ENCODE results near the gene PMEPA1.
A peak's percentile ranks its signal among the peaks of the same experiment; 100 is the strongest.

Gene PMEPA1

DNA sequence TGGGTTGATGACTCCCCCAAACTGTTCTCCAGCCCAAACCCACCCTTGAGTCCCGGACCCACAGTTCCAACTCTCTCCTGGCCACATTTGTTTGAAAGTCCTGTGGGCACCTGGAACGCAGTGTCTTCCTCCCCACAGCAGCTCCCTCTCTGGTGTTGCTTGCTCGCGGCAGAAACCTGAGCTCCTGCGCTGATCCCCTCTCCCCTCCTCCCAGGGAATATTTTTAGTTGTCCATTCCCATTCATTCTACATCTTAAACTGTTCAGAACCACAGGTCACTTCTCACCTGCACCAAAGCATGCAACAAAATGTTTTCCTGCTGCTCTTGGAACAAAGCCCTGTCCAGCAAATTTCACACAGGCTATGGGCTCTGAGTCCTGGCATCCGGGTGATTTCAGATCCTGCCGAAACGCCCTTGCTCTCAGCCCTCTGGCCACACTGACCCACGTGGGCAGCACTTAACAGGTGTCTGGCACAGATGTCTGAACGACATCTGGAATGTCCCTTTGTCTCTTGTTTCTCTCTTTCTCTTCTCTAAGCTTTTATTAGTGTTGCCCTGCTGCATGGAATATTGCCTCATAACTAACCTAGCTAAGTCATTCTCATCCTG is 27.0 kb upstream of the PMEPA1 start:
- DNase-seq (ENCODE audit: low read depth, low spot score): no peak

DNA sequence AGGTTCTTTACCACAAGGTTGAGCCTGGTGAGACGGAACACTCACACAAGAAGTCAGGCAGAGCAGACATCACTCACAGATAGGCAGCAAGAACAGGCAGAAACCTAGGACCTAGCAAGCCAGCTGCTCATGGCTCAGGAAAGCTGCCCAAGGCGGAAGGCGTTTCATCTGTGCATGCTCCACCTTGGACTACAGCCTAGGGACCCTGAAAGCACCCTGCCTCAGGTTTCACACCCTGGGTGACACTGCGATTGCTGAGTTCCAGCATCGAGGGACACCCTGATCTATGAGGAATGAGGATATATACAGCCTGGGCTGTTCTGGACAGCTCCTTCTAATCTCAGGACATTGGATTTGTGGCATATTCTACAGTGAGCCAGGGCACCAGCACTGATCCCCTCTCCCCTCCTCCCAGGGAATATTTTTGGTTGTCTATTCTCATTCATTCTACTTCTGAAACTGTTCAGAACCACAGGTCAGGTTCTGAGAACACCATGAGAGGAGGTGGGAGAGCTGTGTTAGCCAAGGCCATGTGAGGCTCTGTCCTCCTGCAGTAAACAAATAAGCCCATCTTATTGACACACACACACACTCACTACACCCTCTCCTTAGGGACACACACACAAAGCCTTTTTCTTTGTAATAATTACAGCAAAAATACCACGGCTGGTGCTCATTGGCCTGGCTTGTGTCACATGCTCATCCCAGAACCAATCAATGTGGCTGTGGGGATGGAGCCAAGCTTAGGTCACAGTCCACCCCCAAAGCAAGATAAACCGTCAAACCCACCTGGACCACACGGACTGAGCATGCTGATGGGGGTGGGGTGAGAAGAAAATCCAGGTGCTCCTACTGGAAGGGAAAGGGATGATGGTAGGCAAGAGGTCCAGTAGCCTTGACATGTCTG is 26.3 kb upstream of the PMEPA1 start:
- DNase-seq (ENCODE audit: low read depth, low spot score): no peak

DNA sequence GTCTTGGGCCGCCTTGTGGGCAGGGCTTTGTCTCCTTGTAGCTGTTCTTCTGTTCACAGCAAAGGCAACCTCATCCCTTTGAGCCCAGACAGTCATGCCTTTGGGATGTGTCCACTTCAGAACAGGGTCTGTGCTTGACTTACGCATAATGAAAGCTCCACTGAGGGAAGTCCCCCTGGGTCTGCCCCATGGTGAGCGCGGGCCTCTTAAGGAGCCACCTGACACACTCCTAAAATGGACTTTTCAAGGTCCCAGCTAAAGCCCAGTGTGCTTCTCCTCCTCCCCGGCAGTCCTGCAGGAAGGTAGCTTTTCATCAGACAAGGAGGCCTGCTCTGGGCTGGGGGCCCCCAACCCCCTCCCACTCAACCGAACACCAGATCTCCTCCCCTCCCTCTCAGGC is 24.9 kb upstream of the PMEPA1 start:
- no peak for DNase-seq (ENCODE audit: low read depth, low spot score)

DNA sequence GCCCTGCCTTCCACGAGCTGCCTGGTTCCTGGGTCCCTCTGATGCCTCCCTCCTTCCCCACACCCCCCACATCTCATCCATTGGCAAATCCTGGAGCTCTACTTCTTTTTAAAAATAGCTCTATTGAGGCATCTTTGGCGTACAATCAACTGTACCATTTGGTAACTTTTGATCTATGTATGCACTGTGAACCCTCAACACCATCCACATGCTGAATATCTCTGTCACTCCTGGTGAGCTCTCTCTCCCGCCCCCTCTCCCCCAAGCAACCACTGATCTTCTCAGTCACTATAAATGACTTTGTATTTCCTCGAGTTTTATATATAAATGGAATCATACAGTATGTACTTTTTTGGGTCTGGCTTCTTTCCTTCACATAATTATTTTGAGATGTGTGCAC is 22.4 kb upstream of the PMEPA1 start:
- no peak for DNase-seq (ENCODE audit: low read depth, low spot score)

DNA sequence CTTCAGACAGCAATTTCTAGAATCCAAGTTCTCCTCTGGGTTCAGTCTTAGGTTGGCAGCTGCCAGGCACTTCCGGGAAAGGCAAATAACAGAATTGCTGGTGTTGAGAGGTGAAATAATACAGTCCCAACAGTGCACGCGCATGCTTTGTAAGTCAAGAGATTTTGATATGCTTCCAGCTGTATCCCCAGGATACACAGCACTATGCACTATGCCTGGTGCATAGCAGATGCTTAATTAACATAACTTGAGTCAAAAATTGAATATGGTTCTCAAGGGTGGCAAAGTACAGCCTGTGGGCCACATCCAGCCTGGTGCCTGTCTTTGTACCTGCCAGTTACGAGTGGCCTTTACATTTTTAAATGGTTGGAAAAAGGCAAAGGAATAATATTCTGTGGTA is 18.9 kb upstream of the PMEPA1 start:
- DNase-seq (ENCODE audit: low read depth, low spot score): no peak

DNA sequence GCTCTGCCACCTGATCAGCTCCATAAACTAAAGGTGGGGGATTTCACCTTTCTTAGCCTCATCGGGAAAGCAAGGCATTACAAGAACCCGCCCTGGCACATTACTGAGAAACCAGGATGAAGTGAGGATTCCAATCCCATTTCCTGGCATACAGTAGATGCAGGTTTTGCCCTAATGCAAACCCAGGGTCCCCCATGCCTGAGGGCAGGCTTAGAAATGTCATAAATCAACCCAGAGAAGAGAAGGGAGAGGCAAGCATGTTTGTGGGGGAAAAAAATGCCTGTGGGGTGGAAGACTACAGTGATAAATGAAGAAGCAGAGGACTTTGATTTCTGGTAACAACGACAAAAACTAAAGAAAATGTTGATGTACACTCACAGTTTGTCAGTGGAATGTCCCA is 18.0 kb upstream of the PMEPA1 start:
- no peak for DNase-seq (ENCODE audit: low read depth, low spot score)

DNA sequence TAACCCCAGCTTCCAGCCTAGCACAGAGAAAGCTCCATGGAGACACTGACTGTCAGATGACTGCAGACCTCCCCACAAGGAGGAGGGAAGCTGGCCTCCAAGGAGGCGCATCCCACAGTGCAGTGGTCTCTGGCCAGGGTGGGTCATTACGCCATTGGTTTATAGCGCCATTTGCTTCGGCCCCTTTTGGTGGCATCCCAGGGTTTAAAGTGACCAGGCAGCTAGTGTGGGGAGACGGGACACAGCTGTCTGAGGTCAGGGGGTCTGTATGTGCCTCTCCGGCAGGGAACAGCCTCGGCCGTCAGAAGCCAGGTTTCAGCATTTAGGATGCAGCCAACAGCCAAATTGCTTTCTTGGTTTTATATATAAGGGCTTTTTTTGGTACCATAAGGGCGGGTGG is 15.8 kb upstream of the PMEPA1 start:
- DNase-seq (ENCODE audit: low read depth, low spot score): no peak

DNA sequence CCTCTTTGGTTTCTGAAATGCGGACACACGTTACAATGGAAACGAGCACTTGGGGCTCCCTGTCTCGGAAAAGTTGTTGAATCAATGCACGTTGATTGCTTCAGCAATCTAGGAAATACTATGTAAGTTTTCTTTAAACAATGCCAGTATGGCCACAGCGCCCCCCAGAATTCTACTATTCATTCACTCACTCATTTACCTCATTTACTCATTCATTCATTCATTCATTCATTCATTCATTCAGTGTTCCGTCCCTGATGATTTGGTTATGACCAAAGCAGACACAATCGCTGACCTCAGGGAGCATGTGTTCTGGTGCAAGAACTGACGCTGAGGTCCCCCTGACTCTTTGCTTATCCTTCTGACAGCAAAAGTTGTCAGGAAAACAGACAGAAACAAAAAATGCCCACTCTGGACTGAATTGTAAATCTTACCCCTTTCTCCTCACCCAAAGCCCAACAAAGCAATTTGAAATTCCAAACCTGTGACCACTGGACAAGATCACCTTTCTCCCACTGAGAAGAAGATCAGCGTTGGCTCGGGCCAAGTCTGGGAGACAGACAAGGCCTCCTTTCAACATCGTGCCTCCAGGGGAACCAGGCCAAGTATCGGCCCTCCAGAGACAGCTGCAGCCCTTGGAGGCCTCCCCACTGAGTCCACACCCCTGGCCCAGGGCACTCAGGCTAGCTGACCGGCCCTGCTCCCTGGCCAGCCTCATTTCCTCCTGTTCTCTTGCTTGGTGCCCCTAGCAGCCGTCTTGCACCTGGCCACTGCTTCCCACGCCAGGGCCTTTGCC is 15.0 kb upstream of the PMEPA1 start:
- DNase-seq (ENCODE audit: low read depth, low spot score): no peak

DNA sequence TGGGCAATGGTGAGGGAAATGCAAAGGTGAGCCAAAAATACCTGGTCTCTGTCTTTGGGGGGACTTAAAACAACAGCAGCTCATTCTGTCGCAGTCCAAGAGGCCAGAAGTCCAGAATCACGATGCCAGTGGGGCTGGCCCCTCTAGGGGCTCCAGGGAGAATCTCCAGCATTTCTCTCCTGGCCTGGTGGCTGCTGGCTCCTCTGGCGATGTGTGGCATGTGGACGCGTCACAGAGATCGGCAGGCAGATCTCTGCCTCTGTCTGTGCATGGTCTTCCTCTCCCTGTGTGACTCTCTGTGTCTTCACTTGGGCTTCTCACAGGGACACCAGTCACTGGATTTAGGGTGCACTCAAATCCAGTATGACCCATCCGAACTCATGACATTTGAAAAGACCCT is 14.0 kb upstream of the PMEPA1 start:
- DNase-seq (ENCODE audit: low read depth, low spot score): no peak

DNA sequence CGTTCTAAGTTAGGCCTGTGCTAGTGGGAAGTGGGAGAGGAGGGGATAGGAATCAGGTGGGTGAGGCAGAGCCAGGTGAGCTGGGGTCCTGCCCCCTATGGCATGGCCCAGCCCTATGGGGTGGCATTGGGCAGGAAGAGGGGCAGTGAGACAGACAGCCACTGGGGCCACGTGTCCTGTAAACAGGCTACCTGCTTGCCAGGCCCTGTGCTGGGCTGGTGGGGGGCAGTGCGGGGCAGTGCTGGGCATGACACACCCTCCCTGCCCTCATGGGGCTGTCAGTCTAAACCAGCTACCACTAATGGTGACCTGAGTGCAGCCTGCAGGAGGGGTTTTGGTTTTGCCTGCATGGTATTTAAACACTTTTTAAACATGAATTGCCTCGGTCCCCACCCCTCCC is 10.1 kb upstream of the PMEPA1 start:
- DNase-seq (ENCODE audit: low read depth, low spot score): no peak

DNA sequence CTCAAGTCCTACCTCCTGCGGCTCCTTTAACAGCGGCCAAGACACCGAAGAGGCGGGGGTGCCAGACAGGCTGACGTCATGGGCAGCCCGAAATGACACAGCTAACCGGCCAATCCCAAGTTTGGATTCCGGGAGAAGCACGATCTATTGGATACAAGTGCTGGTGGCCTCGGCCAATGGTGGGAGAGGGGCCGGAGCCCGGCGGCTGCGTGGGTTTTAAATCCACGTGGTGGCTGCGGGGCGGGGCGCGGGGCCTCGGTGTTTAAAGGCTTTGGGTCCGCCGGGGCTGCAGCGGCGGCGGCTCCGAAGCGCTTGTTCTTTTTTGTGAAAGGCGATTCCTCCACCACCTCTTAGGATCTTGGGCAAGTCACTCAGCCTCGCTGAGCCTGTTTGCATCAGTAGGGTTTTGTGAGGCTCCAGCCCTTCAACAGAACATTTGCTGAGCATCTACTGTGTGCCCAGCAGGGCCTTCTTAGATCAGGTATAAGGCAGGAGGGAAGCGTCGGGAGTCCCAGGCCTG is 8.7 kb upstream of the PMEPA1 start:
- peak; percentile 93 for DNase-seq (ENCODE audit: low read depth, low spot score)

DNA sequence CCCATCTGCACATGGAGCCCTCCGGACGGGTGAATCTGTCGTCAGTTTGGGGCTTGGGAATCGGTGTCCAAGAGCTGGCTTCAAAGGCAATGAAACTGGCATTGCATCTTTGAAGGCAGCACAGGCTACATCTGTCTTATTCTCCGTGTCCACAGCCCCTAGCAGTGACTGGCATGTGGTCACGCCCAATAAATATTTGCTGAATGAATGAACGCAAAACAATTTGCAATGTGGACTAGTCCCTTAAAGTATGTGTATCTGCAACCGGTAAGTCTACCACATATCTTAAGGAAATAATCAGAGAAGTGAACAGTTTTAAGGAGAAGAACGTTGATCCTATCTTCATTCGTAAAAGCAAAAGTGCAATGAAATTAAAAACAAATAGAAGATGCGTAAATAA is 8.0 kb upstream of the PMEPA1 start:
- DNase-seq (ENCODE audit: low read depth, low spot score): no peak

DNA sequence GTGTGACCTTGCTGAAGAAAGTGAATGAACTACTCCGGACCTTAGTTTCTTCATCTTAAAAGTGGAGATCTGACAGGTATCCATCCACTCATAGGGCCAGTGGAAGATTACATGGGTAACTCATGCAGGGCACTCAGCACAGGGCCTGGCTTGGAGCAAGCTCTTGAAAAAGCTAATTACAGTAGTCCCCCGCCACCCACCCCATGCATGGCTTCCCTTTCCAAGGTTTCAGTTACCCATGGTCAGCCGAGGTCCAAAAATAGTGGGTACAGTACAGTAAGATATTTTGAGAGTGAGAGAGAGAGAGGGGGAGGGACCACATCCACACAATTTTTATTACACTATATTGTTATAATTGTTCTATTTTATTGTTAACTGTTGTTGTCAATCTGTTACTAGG is 7.1 kb upstream of the PMEPA1 start:
- no peak for DNase-seq (ENCODE audit: low read depth, low spot score)

DNA sequence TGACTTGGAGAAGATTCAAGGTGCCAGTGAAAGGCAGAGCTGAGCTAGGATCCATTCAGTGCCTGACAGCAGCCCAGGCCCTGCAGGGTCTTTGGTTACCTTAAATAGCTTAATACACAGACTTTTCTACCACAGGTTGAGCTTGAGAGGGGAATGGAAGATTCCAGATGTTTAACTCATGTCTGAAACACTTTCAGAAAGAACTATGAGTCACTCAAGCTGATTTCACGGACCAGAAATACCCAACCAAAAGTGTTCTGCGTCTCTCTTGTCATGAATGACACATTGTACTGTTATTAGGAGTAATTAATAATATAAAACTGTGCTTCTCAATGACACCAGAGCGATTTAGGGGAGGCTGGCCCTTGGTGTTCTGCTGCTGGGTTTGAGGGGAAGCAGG is 6.4 kb upstream of the PMEPA1 start:
- DNase-seq (ENCODE audit: low read depth, low spot score): no peak

DNA sequence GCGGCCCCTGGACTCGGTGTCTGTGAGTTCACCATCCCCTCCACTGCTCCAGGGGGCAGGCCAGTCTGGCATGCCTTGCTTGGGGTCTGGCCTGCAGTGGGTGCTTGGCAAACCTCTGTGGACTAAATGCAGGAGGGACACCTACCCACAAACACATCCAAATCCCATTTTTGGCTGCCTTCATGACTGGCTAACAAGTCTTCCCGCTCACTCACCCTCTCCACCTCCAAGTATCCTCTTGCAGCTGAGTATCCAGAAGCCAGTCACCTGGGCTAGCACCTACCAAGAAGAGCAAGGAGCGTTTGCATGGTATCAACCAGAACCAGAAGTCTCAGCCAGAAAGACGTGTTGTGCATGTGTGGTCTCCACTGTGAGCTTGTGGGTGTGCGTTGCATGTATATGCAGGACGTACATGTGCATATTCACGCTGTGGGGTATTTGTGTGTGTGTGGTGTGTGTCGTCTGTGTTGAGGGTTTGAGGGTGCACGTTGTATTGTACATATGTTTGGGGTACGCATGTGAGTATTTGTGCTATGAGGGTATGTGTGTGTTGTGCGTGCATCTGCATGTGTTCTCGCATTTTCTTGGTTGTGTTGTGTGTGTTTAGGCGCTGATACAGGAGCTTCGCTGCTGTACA is 5.6 kb upstream of the PMEPA1 start:
- DNase-seq (ENCODE audit: low read depth, low spot score): no peak

DNA sequence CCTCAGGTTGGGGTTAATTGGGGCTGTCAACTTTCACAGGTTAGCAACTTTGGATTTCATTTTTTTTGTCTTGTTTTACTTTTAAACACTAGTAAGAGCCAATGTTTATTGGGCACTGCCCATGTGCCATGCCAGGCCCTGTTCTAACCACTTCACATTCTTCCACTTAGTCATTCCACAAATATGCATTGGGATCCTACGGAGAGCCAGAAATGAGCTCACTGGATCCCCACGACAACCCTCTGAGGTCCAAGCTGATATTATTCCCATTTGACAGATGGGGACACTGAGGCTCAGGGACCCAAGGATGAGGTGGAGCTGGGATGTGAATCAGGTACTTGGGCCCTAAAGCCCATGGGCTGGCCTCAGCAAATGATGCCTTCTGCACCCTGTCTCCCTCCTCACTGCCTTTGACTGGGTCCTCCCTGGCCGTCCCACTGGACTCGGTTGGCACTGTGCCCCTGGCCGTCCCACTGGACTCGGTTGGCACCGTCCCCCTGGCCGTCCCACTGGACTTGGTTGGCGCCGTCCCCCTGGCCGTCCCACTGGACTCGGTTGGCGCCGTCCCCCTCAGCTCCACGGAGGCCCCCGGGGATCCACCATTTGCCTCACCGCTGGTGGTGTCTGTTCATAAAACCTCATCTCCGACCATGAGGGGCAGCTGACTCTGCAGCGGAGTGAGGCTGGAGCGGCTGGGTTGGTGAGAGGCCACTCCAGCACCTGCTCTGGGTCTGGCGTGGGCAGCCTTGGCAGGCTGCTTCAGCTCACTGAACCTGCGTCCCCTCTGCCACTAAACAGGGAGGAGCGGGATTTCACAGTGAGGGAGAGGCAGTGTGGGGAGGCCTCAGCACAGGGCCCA is 4.8 kb upstream of the PMEPA1 start:
- no peak for DNase-seq (ENCODE audit: low read depth, low spot score)

DNA sequence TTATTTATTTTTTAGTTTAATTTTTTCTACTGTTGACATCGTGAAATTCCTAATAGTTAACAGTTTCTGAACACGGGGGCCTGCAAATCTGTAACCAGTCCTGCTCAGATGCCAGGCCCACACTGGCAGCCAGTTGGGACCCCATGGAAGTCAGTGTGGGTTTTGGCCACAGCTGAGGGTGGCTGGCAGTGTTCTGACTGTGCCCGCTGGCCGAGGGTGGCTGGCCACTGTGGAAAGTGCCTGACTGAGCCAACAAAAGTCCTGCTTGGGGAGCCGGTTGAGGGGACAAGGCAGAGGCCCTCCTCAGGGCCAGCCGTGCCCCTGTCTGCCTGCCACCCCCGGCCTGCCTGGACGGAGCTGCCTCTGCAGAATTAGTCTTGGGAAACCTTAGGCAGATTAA is 4.1 kb upstream of the PMEPA1 start:
- no peak for DNase-seq (ENCODE audit: low read depth, low spot score)

DNA sequence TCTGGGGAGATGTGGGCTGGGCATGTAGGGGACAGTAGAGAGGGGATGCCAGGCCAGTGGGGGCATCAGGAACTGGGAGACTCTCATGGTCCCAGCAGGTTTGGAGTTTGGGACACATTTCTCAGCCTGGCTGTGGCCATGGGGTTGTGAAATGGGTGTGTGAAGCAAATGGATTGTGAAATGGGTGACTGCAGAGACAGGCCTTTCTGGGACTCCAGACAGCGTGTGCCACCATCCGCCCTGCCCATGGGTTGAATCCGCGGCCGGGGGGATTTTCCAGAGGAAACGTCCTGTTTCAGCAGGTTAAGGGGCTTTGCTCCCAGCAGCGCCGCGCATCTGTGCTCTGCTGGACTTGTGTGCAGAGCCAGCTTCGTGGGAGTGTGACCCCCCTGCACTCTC is 3.7 kb upstream of the PMEPA1 start:
- no peak for DNase-seq (ENCODE audit: low read depth, low spot score)

DNA sequence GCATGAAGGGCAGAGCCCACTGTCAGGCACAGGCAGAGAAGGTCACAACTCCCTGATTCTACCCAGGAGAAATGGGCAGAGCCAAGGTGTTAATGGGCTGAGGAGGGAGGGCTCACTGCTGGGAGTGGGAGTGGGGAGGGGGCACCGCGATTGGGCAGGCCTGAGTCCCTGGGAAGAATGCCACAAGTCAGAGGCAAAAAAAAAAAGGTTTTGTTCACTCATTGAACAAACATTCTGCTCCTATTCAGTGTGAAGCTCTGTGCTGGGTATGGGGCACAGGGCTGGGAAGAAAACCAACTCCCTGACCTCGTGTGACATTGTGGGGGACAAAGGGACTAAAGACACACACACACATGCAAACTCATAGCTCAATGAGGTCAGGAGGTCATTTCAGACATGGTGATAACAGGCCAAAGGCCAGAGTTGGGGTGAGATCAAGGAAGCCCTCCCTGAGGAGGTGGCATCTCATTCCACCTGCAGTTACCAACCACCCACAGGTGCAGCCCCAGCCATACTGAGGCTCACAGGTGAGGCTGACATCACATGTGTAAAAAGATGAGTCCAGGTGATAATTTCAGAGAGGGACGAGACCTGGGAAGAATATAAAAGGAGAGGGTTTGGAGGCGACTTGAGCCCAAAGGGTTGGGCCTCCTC is 3.2 kb upstream of the PMEPA1 start:
- DNase-seq (ENCODE audit: low read depth, low spot score): no peak

DNA sequence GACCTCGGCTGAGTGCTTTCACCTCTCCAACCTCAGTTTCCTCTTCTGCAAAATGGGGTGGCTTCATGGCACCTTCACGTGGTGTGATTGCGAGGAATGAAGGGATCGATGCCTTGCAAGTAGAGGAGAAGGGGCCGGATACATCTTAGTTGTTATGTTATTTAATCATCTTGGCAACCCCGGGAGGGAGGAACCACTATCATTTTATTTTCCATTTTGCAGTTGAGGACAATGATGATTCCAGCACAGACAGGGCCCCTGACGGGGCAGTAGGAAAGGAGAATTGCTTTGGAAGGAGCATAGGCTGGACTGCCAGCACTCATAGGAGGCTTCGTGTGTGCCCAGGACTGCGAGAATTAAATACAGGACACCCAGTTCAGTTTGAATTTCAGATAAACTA is 2.5 kb upstream of the PMEPA1 start:
- DNase-seq (ENCODE audit: low read depth, low spot score): no peak
